Measurements from ENCODE around the gene KIRREL3.

KIRREL3 gene

DNA sequence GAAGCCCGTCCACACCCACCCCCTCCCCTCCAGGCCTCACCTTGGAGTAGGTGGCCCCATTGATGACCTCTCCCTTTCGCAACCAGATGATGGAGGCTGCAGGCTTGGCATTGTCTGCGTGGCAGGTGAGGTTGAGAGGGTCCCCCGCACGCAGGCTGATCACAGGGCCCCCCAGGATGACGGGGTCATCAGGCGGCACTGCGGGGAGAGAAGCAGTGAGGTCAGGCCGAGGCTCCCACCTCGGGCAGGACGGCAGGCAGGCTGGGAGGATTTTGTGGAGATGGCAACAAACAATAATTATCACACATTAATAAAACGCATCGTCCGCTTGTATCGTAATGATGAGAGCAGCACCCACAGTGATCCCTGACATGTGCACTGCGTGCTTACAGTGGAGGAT lies 527.3 kb downstream of the KIRREL3 start:
- no peaks in the 10 kb centered on the region for H3K4me1 ChIP-seq (ENCODE audit: control insufficient read depth, insufficient read depth, low read length)
- no peak overlapping the region for H3K9ac ChIP-seq (ENCODE audit: low read depth, low read length)
- no peak overlapping the region for H3K27ac ChIP-seq (ENCODE audit: low read depth, low read length)
- H3K4me3 ChIP-seq (ENCODE audit: low read depth, low read length), result no peak overlapping the region
- no peaks in the 10 kb centered on the region for H3K27me3 ChIP-seq (ENCODE audit: control insufficient read depth, insufficient read depth, low read length)
- H3K36me3 ChIP-seq (ENCODE audit: control insufficient read depth, insufficient read depth, low read length), result no peaks in the 10 kb centered on the region
- no peaks in the 10 kb centered on the region for H3K9me3 ChIP-seq (ENCODE audit: control insufficient read depth, insufficient read depth, low read length)

GRCh38 chr11:126469311-126469710 lies 531.3 kb downstream of the KIRREL3 start:
- no peaks in the 10 kb centered on the region for H3K9me3 ChIP-seq (ENCODE audit: control insufficient read depth, insufficient read depth, low read length)
- no peak overlapping the region for H3K9ac ChIP-seq (ENCODE audit: low read depth, low read length)
- peaks cover 8% of the 10 kb centered on the region; the same call in 1 of the 2 replicates for H3K4me1 ChIP-seq (ENCODE audit: control insufficient read depth, insufficient read depth, low read length)
- no peaks in the 10 kb centered on the region for H3K36me3 ChIP-seq (ENCODE audit: control insufficient read depth, insufficient read depth, low read length)
- no peaks in the 10 kb centered on the region for H3K27me3 ChIP-seq (ENCODE audit: control insufficient read depth, insufficient read depth, low read length)
- H3K27ac ChIP-seq (ENCODE audit: low read depth, low read length), result no peak overlapping the region
- no peak overlapping the region for H3K4me3 ChIP-seq (ENCODE audit: low read depth, low read length)

- H3K9me3 ChIP-seq (ENCODE audit: control insufficient read depth, insufficient read depth, low read length), result no peaks in the 10 kb centered on the region
- H3K9ac ChIP-seq (ENCODE audit: low read depth, low read length), result no peak overlapping the region
- no peaks in the 10 kb centered on the region for H3K27me3 ChIP-seq (ENCODE audit: control insufficient read depth, insufficient read depth, low read length)
These were observed 532.5 kb downstream of the KIRREL3 start for GRCh38 chr11:126468102-126468521.

GRCh38 chr11:126467471-126467870 lies 533.1 kb downstream of the KIRREL3 start:
- Histone ChIP-seq H3K9me3 (ENCODE audit: control insufficient read depth, insufficient read depth, low read length) (no peaks in the 10 kb centered on the region), H3K27me3 (ENCODE audit: control insufficient read depth, insufficient read depth, low read length) (no peaks in the 10 kb centered on the region), H3K9ac (ENCODE audit: low read depth, low read length) (no peak overlapping the region), H3K36me3 (ENCODE audit: control insufficient read depth, insufficient read depth, low read length) (no peaks in the 10 kb centered on the region), H3K27ac (ENCODE audit: low read depth, low read length) (no peak overlapping the region), H3K4me1 (ENCODE audit: control insufficient read depth, insufficient read depth, low read length) (peaks cover 8% of the 10 kb centered on the region; the same call in 1 of the 2 replicates), H3K4me3 (ENCODE audit: low read depth, low read length) (no peak overlapping the region)

More at GRCh38 chr11:126468102-126468521, 532.5 kb downstream of the KIRREL3 start:
- H3K4me1 ChIP-seq (ENCODE audit: control insufficient read depth, insufficient read depth, low read length), result peaks cover 8% of the 10 kb centered on the region; the same call in 1 of the 2 replicates
- no peaks in the 10 kb centered on the region for H3K36me3 ChIP-seq (ENCODE audit: control insufficient read depth, insufficient read depth, low read length)
- no peak overlapping the region for H3K27ac ChIP-seq (ENCODE audit: low read depth, low read length)
- no peak overlapping the region for H3K4me3 ChIP-seq (ENCODE audit: low read depth, low read length)

- H3K9ac ChIP-seq (ENCODE audit: low read depth, low read length), result no peak overlapping the region
- no peaks in the 10 kb centered on the region for H3K27me3 ChIP-seq (ENCODE audit: control insufficient read depth, insufficient read depth, low read length)
- H3K27ac ChIP-seq (ENCODE audit: low read depth, low read length), result no peak overlapping the region
- no peaks in the 10 kb centered on the region for H3K9me3 ChIP-seq (ENCODE audit: control insufficient read depth, insufficient read depth, low read length)
- H3K4me1 ChIP-seq (ENCODE audit: control insufficient read depth, insufficient read depth, low read length), result peaks cover 8% of the 10 kb centered on the region; the same call in 1 of the 2 replicates
- no peaks in the 10 kb centered on the region for H3K36me3 ChIP-seq (ENCODE audit: control insufficient read depth, insufficient read depth, low read length)
- no peak overlapping the region for H3K4me3 ChIP-seq (ENCODE audit: low read depth, low read length)
These were observed 533.6 kb downstream of the KIRREL3 start for GRCh38 chr11:126467046-126467370.

DNA sequence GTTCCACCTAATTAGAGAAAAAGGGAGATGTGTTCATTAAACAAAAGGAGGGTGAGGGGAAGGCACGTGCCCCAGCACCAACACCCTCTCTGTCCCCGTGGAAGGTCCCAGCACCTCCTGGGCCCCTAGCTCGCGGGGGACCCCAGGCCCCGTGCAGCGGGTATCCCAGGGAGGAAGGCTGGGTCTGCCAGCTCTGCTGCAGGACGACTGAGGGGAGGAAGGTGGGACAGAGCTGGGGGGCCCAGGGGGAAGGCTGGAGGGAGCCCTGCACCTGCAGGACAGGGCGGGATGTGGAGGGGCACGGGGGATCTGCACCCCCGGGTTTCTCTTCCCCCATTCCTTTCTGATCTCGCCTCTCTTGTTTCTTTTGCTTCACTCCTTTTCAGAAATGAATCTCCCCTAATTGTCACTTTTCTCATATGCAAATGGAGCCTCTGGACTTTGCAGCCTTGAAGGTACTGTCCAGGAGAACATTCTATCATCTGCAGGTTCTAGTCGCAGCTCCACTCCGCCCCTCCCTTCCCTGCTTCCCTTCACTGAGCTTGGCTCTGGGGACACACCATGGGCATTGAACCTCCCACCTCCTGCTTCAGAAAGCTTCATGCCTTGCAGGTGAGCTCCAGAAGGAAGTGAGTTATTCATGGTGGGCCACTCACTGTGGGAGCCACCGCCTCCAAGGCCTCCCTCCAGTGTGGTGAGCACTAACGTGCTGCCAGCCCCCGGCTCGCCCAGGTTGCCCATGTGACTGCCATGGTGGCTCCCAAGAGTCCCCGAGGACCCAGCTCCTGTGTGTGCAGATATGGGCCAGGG lies 534.1 kb downstream of the KIRREL3 start:
- H3K9ac ChIP-seq (ENCODE audit: low read depth, low read length), result no peak overlapping the region
- no peaks in the 10 kb centered on the region for H3K27me3 ChIP-seq (ENCODE audit: control insufficient read depth, insufficient read depth, low read length)
- H3K27ac ChIP-seq (ENCODE audit: low read depth, low read length), result no peak overlapping the region

GRCh38 chr11:126465573-126466188 lies 534.9 kb downstream of the KIRREL3 start:
- H3K4me3 ChIP-seq (ENCODE audit: low read depth, low read length), result no peak overlapping the region
- H3K4me1 ChIP-seq (ENCODE audit: control insufficient read depth, insufficient read depth, low read length), result peaks cover 8% of the 10 kb centered on the region; the same call in 1 of the 2 replicates
- H3K9me3 ChIP-seq (ENCODE audit: control insufficient read depth, insufficient read depth, low read length), result no peaks in the 10 kb centered on the region
- H3K27ac ChIP-seq (ENCODE audit: low read depth, low read length), result no peak overlapping the region
- no peaks in the 10 kb centered on the region for H3K27me3 ChIP-seq (ENCODE audit: control insufficient read depth, insufficient read depth, low read length)
- H3K36me3 ChIP-seq (ENCODE audit: control insufficient read depth, insufficient read depth, low read length), result no peaks in the 10 kb centered on the region
- no peak overlapping the region for H3K9ac ChIP-seq (ENCODE audit: low read depth, low read length)

More for the DNA sequence above, 534.1 kb downstream of the KIRREL3 start:
- Histone ChIP-seq H3K9me3 (ENCODE audit: control insufficient read depth, insufficient read depth, low read length) (no peaks in the 10 kb centered on the region), H3K4me1 (ENCODE audit: control insufficient read depth, insufficient read depth, low read length) (peaks cover 8% of the 10 kb centered on the region; the same call in 1 of the 2 replicates), H3K4me3 (ENCODE audit: low read depth, low read length) (no peak overlapping the region), H3K36me3 (ENCODE audit: control insufficient read depth, insufficient read depth, low read length) (no peaks in the 10 kb centered on the region)

DNA sequence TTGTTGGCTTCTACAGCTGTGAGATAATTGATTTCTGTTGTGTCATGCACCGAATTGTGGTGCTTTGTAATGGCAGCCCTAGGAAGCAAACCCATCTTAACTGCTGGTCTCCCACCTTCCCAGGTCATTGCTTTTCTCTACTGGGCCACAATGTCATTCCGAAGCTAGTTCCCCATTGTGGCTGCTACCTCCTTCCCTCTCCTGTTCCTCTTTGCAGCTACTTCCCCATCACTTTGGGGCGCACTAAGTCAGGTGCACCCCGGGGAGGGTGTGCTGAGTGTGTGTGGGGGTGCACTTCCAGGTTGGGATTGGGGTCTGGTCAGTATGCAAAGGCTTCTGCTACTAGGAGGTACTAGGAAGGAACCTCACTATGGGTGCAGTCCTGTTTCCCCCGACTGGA lies 535.8 kb downstream of the KIRREL3 start:
- H3K27ac ChIP-seq (ENCODE audit: low read depth, low read length), result no peak overlapping the region
- no peaks in the 10 kb centered on the region for H3K36me3 ChIP-seq (ENCODE audit: control insufficient read depth, insufficient read depth, low read length)
- H3K4me1 ChIP-seq (ENCODE audit: control insufficient read depth, insufficient read depth, low read length), result peaks cover 8% of the 10 kb centered on the region; the same call in 1 of the 2 replicates
- no peak overlapping the region for H3K9ac ChIP-seq (ENCODE audit: low read depth, low read length)
- H3K4me3 ChIP-seq (ENCODE audit: low read depth, low read length), result no peak overlapping the region
- no peaks in the 10 kb centered on the region for H3K27me3 ChIP-seq (ENCODE audit: control insufficient read depth, insufficient read depth, low read length)
- no peaks in the 10 kb centered on the region for H3K9me3 ChIP-seq (ENCODE audit: control insufficient read depth, insufficient read depth, low read length)

DNA sequence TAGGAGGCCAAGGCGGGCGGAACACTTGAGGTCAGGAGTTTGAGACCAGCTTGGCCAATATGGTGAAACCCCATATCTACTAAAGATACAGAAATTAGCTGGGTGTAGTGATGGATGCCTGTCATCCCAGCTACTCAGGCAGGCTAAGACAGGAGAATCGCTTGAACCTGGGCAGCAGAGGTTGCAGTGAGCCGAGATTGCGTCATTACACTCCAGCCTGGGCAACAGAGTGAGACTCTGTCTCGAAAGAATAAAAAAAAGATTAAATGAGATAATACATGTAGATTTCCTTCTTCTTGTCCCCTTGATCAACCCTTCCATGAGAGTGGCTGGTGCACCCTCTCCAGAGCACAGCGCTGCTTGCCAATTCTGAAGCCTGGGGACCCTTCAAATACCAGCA lies 538.1 kb downstream of the KIRREL3 start:
- H3K9me3 ChIP-seq (ENCODE audit: control insufficient read depth, insufficient read depth, low read length), result no peaks in the 10 kb centered on the region
- H3K4me3 ChIP-seq (ENCODE audit: low read depth, low read length), result no peak overlapping the region
- no peak overlapping the region for H3K9ac ChIP-seq (ENCODE audit: low read depth, low read length)
- no peak overlapping the region for H3K27ac ChIP-seq (ENCODE audit: low read depth, low read length)
- H3K27me3 ChIP-seq (ENCODE audit: control insufficient read depth, insufficient read depth, low read length), result no peaks in the 10 kb centered on the region
- H3K36me3 ChIP-seq (ENCODE audit: control insufficient read depth, insufficient read depth, low read length), result no peaks in the 10 kb centered on the region
- peaks cover 8% of the 10 kb centered on the region; the same call in 1 of the 2 replicates for H3K4me1 ChIP-seq (ENCODE audit: control insufficient read depth, insufficient read depth, low read length)

DNA sequence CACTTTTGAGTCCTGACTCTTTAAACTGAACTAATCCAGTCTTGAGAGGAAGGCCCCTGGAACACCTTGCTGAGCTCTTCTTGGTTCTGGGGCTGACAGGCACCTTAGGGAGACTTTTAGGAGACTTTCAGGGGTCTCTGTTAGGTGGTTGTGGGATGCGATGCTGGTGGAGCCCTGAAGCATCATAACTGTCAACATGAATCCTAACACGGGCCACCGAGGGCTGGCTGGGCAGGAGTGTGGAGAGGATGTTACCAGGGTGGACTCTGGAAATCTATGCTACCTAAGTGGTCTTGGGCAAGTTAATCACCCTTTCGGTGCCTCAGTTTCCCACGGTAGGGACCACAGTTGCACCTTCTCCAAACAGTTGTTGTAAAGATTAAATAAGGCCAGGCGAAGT lies 538.6 kb downstream of the KIRREL3 start:
- Histone ChIP-seq H3K27me3 (ENCODE audit: control insufficient read depth, insufficient read depth, low read length) (no peaks in the 10 kb centered on the region), H3K36me3 (ENCODE audit: control insufficient read depth, insufficient read depth, low read length) (no peaks in the 10 kb centered on the region), H3K27ac (ENCODE audit: low read depth, low read length) (no peak overlapping the region), H3K9ac (ENCODE audit: low read depth, low read length) (no peak overlapping the region), H3K9me3 (ENCODE audit: control insufficient read depth, insufficient read depth, low read length) (no peaks in the 10 kb centered on the region), H3K4me3 (ENCODE audit: low read depth, low read length) (no peak overlapping the region), H3K4me1 (ENCODE audit: control insufficient read depth, insufficient read depth, low read length) (peaks cover 8% of the 10 kb centered on the region; the same call in 1 of the 2 replicates)

DNA sequence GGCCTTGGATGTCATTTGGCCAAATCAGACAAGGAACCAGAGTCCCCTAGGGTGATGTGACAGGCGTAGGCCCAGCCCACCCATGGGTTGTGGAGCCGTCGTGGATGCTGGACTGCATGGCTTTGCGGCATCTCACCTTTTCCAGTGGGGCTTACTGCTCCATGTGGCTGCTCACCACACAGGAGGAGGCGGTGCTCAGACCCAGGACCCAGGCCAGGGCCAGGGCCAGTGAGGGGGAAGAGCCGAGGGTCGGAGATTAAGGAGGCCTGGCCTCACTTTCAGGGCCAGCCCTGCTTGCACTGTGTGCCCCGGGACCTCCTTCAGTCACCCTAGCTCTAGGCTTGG lies 539.5 kb downstream of the KIRREL3 start:
- Histone ChIP-seq H3K9me3 (ENCODE audit: control insufficient read depth, insufficient read depth, low read length) (no peaks in the 10 kb centered on the region), H3K27me3 (ENCODE audit: control insufficient read depth, insufficient read depth, low read length) (no peaks in the 10 kb centered on the region), H3K9ac (ENCODE audit: low read depth, low read length) (no peak overlapping the region), H3K27ac (ENCODE audit: low read depth, low read length) (no peak overlapping the region), H3K4me1 (ENCODE audit: control insufficient read depth, insufficient read depth, low read length) (peaks cover 6% of the 10 kb centered on the region; the same call in 1 of the 2 replicates), H3K36me3 (ENCODE audit: control insufficient read depth, insufficient read depth, low read length) (no peaks in the 10 kb centered on the region), H3K4me3 (ENCODE audit: low read depth, low read length) (no peak overlapping the region)

Data from HUES48 (cell line).